Activated gamma-delta T cell (primary cell): Measurements from ENCODE around the gene DOCK1.

Source experiments
- DNase-seq: peaks from one replicate; lab custom pipeline; 2025; lab: John Stamatoyannopoulos, UW

DOCK1 gene

GRCh38 chr10:127221281-127221680, 316.1 kb downstream of the DOCK1 start:
- DNase-seq: no peak

- DNase-seq: no peak
Observed at GRCh38 chr10:127227027-127227426, 321.8 kb downstream of the DOCK1 start.

GRCh38 chr10:127227663-127228062, 322.4 kb downstream of the DOCK1 start:
- no peak for DNase-seq

DNA sequence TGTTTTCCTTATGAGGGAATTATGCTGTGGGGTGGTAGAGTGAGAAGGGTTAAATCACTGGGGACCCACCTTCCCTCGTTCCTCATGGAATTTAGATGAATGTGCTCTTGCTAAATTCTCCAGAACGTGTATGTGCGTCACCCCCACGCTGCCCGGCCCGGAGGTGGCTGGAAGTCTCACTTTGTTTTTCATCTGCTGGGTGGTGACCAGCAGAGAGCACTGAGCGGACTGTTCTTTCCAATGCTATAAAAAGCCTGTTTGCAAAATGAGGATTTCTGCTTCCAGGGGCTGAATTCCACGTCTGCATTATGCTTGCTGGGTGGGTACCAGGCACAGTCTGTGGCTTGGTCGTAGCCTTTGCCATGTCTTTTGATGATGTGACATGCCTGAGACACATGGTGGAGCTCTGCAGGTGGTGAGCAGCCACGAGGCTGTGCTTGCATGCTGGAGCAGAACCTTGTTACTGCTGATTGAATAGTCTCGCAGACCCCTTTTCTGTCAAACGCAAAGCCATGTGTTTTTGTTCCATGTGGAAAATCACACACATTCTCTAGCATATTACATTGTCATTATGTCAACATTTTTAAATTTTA, 323.1 kb downstream of the DOCK1 start:
- no peak for DNase-seq

- no peak for DNase-seq
Observed at GRCh38 chr10:127234306-127234800, 329.1 kb downstream of the DOCK1 start.

- no peak for DNase-seq
Observed at GRCh38 chr10:127236266-127236665, 331.0 kb downstream of the DOCK1 start.

- DNase-seq: no peak
Observed at GRCh38 chr10:127242914-127243313, 337.7 kb downstream of the DOCK1 start.

DNA sequence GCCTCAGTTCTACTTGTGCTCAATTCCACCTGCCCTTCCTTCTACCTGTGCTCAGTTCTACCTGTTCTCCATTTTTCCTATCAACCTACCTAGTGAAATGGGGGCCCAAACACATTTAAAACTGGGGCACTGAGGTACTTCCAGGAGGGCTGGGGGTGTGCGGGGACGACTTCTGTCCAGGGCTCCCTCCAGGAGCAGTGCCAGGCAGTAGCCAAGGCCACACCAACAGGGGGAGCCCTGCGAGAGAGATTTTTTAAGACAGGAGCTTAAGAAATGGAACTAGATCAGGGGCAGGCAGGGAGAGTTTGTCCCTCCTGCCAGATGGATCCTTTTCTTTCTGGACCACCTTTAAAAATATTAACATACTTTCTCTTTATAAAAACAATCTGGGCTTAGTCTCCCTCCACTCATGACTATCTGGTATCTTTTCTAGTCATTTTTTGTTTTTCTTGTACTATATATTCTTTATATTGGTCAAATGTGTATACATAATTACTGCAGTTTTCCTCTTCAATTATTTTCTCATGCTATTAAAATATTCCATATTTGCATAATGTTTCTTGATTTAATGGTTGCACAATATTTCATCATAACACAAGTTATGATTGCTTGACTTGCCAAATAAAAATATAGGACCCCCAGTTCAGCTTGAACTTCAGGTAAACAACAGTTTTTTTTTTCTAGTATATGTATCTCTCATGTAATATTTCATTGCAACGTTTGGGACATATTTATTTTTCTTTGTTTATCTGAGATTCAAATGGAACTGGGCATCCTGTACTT, 338.5 kb downstream of the DOCK1 start:
- no peak for DNase-seq

GRCh38 chr10:127245456-127245855, 340.2 kb downstream of the DOCK1 start:
- no peak for DNase-seq

- DNase-seq: no peak
Observed at GRCh38 chr10:127250031-127250430, 344.8 kb downstream of the DOCK1 start.

GRCh38 chr10:127252818-127253217, 347.6 kb downstream of the DOCK1 start:
- no peak for DNase-seq

DNA sequence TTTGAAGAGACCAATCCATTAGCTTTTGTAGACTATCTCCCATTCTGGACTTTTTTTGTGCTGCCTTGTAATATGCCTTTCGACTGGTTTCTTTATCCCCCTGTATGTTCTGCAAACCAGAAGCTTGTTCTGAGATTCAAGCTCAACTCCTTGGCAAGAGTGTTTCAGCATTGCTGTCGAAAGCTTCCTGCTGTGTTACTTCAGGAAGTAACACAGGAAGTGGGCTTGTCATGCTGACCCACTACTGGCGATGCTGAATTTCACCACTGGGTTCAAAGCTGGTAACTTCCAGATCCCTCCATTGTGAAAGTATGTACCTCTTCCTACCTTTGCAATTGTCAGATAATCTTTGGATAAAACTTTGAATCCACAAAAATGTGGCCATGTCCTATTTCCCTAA, 349.0 kb downstream of the DOCK1 start:
- DNase-seq: no peak

DNA sequence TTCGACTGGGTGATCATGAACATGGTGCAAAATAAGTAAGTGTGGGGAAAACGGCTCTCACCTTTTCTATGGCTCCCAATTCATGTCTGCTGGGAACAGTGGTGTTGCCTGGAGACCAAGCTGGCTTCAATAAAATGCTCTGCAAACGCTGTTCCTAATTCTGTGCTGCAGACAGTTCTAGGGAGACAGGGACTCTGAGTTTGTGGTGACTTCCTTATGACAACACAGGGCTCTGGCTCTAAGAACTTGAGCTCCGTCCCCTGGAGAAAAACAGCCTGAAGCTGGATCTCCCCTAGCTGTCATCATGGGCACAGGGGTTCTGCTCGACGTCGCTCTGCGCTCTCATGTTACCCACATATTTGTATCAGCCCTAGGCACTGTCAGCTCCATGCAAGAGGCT, 352.2 kb downstream of the DOCK1 start:
- DNase-seq: no peak

DNA sequence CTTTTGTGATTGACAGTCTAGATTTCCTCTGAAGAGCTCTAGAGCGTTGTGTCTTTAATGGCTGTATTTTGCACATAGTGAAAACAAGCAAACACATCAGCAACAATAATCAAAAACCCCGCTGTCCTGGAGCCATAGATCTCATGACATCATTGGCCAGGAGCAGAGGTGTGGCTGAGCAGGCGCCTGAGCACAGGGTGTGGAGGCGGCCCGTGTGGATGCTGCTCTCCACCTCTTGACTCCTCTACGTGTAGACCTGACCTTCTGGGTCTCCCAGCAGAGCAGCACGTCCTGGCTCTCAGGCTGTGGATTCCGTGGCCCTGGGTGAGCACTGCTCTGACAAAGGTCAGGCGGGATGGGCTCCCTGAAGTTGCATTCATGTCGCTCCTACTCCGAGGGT, 354.1 kb downstream of the DOCK1 start:
- DNase-seq: no peak

GRCh38 chr10:127262606-127263005, 357.4 kb downstream of the DOCK1 start:
- no peak for DNase-seq

GRCh38 chr10:127265288-127265687, 360.1 kb downstream of the DOCK1 start:
- no peak for DNase-seq

GRCh38 chr10:127266431-127266830, 361.2 kb downstream of the DOCK1 start:
- DNase-seq: no peak

DNA sequence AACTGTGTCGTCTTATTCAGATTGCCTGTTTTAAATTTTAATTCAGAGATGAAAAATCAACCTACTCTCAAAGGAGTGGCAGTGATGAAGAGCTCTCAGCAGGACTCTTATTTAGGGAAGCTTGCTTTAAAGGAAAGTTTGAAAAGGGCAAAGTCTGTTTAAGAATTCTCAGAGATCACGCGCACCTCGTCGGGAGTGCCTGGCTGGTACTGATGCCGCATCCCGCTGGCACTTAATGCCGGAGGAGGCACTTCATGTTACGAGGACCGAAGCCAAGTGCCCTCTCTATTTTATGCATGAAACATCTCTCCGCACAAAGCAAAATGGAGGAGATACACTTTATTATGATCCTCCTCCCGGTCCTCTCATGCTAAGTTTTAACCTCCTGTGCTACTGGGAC, 362.2 kb downstream of the DOCK1 start:
- no peak for DNase-seq

- DNase-seq: no peak
Observed at GRCh38 chr10:127272076-127272475, 366.8 kb downstream of the DOCK1 start.

DNA sequence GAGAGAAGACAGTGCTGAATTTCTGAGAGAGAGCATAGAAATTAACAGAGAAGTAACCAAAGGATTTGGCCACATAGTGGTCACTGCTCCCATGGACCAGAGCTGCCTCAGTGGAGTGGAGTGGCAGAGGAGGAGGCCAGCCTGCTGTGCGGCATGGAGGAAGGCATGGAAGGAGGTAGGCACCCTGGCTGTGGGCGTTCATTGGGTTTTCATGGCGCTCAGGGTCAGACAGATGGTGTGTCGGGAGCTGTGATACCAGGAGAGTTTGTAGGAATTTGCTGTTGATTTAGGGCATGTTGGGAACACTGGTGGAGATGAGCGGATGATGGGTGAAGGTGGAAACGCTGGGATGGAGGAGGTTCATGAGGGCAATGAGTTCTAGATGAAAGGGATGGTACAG, 370.0 kb downstream of the DOCK1 start:
- no peak for DNase-seq

GRCh38 chr10:127275793-127276450, 370.7 kb downstream of the DOCK1 start:
- DNase-seq: no peak

- no peak for DNase-seq
Observed at GRCh38 chr10:127276794-127277462, 371.7 kb downstream of the DOCK1 start.
